GM19240 (cell line): ENCODE results near the gene AKAP13.

Source experiments
- DNase-seq: peaks from one replicate; pipeline ENCODE4 v3.0.0; 2011; ENCODE audit warnings: low spot score; ENCODE audit not compliant: insufficient read length

Gene AKAP13

GRCh38 chr15:85727068-85727467, 346.7 kb downstream of the AKAP13 start:
- no peak for DNase-seq

- DNase-seq: no peak
Measured at GRCh38 chr15:85730001-85730820, 349.8 kb downstream of the AKAP13 start.

- no peak for DNase-seq
Measured at GRCh38 chr15:85733416-85733815, 353.0 kb downstream of the AKAP13 start.

- no peak for DNase-seq
Measured at GRCh38 chr15:85737061-85737460, 356.7 kb downstream of the AKAP13 start.

GRCh38 chr15:85741021-85741421, 360.6 kb downstream of the AKAP13 start:
- no peak for DNase-seq

- no peak for DNase-seq
Measured at GRCh38 chr15:85741662-85742061, 361.3 kb downstream of the AKAP13 start.

GRCh38 chr15:85742186-85742821, 361.9 kb downstream of the AKAP13 start:
- DNase-seq: no peak

GRCh38 chr15:85743392-85744055, 363.1 kb downstream of the AKAP13 start:
- no peak for DNase-seq

- DNase-seq: no peak
Measured at GRCh38 chr15:85744579-85744978, 364.2 kb downstream of the AKAP13 start.

- DNase-seq: no peak
Measured at GRCh38 chr15:85745023-85745422, 364.6 kb downstream of the AKAP13 start.

GRCh38 chr15:85745525-85746150, 365.2 kb downstream of the AKAP13 start:
- DNase-seq: no peak

- no peak for DNase-seq
Measured at GRCh38 chr15:85746641-85747040, 366.2 kb downstream of the AKAP13 start.

- DNase-seq: no peak
Measured at GRCh38 chr15:85748176-85748575, 367.8 kb downstream of the AKAP13 start.

GRCh38 chr15:85748729-85749128, 368.3 kb downstream of the AKAP13 start:
- DNase-seq: no peak

GRCh38 chr15:85749261-85750151, 369.1 kb downstream of the AKAP13 start:
- no peak for DNase-seq

GRCh38 chr15:85750319-85751290, 370.2 kb downstream of the AKAP13 start:
- no peak for DNase-seq

- DNase-seq: no peak
Measured at GRCh38 chr15:85751291-85752123, 371.1 kb downstream of the AKAP13 start.

- DNase-seq: no peak
Measured at GRCh38 chr15:85752124-85752475, 371.7 kb downstream of the AKAP13 start.

- DNase-seq: no peak
Measured at GRCh38 chr15:85752491-85752961, 372.1 kb downstream of the AKAP13 start.
